ENCODE results near the gene CCDC28B. TPM values are rescaled to one million over a fixed set of nuclear protein-coding genes. Genes with fewer than 3 reads are reported as not detected.

The CCDC28B gene
- total RNA-seq, 1 experiment from 2014 or later = 10.8 TPM

DNA sequence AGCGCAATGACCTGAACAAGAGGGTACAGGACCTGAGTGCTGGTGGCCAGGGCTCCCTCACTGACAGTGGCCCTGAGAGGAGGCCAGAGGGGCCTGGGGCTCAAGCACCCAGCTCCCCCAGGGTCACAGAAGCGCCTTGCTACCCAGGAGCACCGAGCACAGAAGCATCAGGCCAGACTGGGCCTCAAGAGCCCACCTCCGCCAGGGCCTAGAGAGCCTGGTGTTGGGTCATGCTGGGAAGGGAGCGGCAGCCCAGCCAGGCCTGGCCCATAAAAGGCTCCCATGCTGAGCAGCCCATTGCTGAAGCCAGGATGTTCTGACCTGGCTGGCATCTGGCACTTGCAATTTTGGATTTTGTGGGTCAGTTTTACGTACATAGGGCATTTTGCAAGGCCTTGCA, 5.4 kb upstream of the CCDC28B start:
- Histone ChIP-seq H3K27ac (ENCODE audit: low read length) (no peak overlapping the region), H3K4me1 (ENCODE audit: control insufficient read depth, insufficient read depth, low read length) (peaks cover 33% of the 10 kb centered on the region), H3K36me3 (ENCODE audit: control insufficient read depth, insufficient read depth, low read length) (peaks cover 26% of the 10 kb centered on the region), H3K27me3 (ENCODE audit: control insufficient read depth, insufficient read depth, low read length) (no peaks in the 10 kb centered on the region), H3K4me3 (ENCODE audit: low read depth in 2 of 2, low read length in 2 of 2) (no peak overlapping the region), H3K9me3 (ENCODE audit: control insufficient read depth, insufficient read depth, low read depth, low read length) (no peaks in the 10 kb centered on the region)
- no peak for ATAC-seq
- TF ChIP-seq SIN3A (IDR thresholded peaks at IDR 0.05; ENCODE audit: borderline replicate concordance, insufficient read depth, low read depth, low read length) (no peak), TCF7L2 (IDR thresholded peaks at IDR 0.05; ENCODE audit: low read depth, low read length) (no peak), POLR2AphosphoS5 (IDR thresholded peaks at IDR 0.05; ENCODE audit: low read depth, low read length) (no peak)
- TF ChIP-seq, protein P1, sequence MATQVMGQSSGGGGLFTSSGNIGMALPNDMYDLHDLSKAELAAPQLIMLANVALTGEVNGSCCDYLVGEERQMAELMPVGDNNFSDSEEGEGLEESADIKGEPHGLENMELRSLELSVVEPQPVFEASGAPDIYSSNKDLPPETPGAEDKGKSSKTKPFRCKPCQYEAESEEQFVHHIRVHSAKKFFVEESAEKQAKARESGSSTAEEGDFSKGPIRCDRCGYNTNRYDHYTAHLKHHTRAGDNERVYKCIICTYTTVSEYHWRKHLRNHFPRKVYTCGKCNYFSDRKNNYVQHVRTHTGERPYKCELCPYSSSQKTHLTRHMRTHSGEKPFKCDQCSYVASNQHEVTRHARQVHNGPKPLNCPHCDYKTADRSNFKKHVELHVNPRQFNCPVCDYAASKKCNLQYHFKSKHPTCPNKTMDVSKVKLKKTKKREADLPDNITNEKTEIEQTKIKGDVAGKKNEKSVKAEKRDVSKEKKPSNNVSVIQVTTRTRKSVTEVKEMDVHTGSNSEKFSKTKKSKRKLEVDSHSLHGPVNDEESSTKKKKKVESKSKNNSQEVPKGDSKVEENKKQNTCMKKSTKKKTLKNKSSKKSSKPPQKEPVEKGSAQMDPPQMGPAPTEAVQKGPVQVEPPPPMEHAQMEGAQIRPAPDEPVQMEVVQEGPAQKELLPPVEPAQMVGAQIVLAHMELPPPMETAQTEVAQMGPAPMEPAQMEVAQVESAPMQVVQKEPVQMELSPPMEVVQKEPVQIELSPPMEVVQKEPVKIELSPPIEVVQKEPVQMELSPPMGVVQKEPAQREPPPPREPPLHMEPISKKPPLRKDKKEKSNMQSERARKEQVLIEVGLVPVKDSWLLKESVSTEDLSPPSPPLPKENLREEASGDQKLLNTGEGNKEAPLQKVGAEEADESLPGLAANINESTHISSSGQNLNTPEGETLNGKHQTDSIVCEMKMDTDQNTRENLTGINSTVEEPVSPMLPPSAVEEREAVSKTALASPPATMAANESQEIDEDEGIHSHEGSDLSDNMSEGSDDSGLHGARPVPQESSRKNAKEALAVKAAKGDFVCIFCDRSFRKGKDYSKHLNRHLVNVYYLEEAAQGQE (IDR thresholded peaks at IDR 0.05; ENCODE audit: insufficient read depth in 1 of 2, low read depth in 2 of 2, low read length in 1 of 2) = no peak
- TF ChIP-seq, protein P2, sequence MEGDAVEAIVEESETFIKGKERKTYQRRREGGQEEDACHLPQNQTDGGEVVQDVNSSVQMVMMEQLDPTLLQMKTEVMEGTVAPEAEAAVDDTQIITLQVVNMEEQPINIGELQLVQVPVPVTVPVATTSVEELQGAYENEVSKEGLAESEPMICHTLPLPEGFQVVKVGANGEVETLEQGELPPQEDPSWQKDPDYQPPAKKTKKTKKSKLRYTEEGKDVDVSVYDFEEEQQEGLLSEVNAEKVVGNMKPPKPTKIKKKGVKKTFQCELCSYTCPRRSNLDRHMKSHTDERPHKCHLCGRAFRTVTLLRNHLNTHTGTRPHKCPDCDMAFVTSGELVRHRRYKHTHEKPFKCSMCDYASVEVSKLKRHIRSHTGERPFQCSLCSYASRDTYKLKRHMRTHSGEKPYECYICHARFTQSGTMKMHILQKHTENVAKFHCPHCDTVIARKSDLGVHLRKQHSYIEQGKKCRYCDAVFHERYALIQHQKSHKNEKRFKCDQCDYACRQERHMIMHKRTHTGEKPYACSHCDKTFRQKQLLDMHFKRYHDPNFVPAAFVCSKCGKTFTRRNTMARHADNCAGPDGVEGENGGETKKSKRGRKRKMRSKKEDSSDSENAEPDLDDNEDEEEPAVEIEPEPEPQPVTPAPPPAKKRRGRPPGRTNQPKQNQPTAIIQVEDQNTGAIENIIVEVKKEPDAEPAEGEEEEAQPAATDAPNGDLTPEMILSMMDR (IDR thresholded peaks at IDR 0.05) = no peak
- ChIA-PET POLR2A (interaction anchor here (0.5 to 0.6 kb wide), 2 partner anchors 12 to 49 kb away, joined by 3 to 19 read pairs; no protein-coding TSS in a partner anchor), CTCF (no interaction called here)
- BruUV-seq (replicated peaks) = no TSS peak
- intact Hi-C loops (cut with micrococcal nuclease; ENCODE audit: unreplicated experiment) (no loop called here), in situ Hi-C loops (cut with HindIII; ENCODE audit: low pct_unique_long_range_greater_than_20kb, low sequenced_read_pairs) (no loop called here)
- no peak for DNase-seq (ENCODE audit: low read depth, low spot score)

DNA sequence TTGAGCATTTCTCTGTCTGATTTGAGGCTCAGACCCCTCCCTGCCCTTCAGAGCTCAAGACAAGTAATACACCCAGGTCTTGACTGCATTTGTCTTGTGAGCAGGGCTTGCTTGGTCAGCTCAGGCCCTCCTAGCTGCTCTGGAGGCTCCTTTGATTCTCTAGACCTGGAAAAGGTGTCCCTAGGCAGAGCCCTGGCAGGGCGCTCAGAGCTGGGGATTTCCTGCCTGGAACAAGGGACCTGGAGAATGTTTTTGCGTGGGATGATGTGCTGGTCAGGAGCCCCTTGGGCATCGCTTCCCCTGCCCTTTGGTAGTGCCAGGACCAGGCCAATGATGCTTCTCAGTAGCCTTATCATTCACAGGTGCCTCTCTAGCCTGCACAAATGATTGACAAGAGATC, 4.9 kb upstream of the CCDC28B start:
- BruUV-seq (replicated peaks) = no TSS peak
- Histone ChIP-seq H3K27ac (ENCODE audit: low read length) (no peak overlapping the region), H3K36me3 (ENCODE audit: control insufficient read depth, insufficient read depth, low read length) (peaks cover 26% of the 10 kb centered on the region), H3K4me3 (ENCODE audit: low read depth in 2 of 2, low read length in 2 of 2) (no peak overlapping the region), H3K27me3 (ENCODE audit: control insufficient read depth, insufficient read depth, low read length) (no peaks in the 10 kb centered on the region), H3K4me1 (ENCODE audit: control insufficient read depth, insufficient read depth, low read length) (peaks cover 36% of the 10 kb centered on the region), H3K9me3 (ENCODE audit: control insufficient read depth, insufficient read depth, low read depth, low read length) (no peaks in the 10 kb centered on the region)
- in situ Hi-C loops (cut with HindIII; ENCODE audit: low pct_unique_long_range_greater_than_20kb, low sequenced_read_pairs) = no loop called here
- ChIA-PET POLR2A (interaction anchor here (0.6 kb wide), 1 partner anchor 12 kb away, joined by 19 read pairs; no protein-coding TSS in a partner anchor), CTCF (no interaction called here)
- intact Hi-C loops (cut with micrococcal nuclease; ENCODE audit: unreplicated experiment) = no loop called here
- TF ChIP-seq TCF7L2 (IDR thresholded peaks at IDR 0.05; ENCODE audit: low read depth, low read length) (no peak), POLR2AphosphoS5 (IDR thresholded peaks at IDR 0.05; ENCODE audit: low read depth, low read length) (0 out of 2 replicates have a peak, but pooled peaks have one; percentile 38)
- DNase-seq (ENCODE audit: low read depth, low spot score) (no peak), ATAC-seq (no peak)

DNA sequence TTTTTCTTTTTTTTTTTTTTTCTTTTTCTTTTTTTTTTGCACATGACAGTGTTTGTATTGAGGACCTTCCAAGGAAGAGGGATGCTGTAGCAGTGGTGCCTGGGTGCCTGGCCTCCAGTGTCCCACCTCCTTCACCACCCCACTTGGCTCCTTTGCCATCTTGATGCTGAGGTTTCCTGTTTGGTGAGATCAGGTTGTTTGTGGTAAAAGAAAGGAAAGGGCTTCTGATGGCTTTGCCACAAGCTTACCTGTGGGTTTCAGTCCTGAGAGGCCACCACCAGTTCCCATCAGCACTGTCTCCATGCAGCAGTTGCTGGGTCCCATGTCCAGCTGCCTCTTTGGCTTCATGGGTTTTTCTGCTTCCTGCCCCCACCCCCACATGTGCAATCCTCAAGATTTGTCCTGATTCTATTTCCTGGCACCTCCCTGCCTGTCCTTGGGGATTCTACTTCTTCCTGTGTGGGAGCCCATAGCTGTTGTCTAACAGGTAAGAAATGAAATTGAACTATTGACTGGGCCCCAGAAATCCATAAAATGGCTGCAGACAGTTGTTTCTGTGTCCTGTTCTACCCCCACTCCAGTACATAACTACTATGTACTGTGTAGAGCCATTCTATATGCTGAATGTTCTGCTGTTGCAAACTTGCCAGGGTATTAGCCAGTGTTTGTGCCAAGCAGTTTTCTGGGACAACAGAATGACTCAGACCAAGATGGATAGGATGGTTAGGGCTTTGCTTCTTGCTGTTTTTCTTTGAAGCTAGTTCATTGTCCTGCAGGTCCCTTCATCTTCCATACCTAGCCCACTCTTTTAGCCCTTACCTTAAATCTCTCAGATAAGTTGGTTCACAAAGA, 4.2 kb upstream of the CCDC28B start:
- no peak overlapping the region for H3K4me3 ChIP-seq (ENCODE audit: low read depth in 2 of 2, low read length in 2 of 2)
- no peaks in the 10 kb centered on the region for H3K9me3 ChIP-seq (ENCODE audit: control insufficient read depth, insufficient read depth, low read depth, low read length)
- ChIA-PET CTCF (no interaction called here), POLR2A (no interaction called here)
- H3K4me1 ChIP-seq (ENCODE audit: control insufficient read depth, insufficient read depth, low read length) = peaks cover 43% of the 10 kb centered on the region
- no peaks in the 10 kb centered on the region for H3K27me3 ChIP-seq (ENCODE audit: control insufficient read depth, insufficient read depth, low read length)
- intact Hi-C loops (cut with micrococcal nuclease; ENCODE audit: unreplicated experiment) = no loop called here
- ATAC-seq = no peak
- TSS peak; percentile 70 for BruUV-seq (replicated peaks)
- H3K27ac ChIP-seq (ENCODE audit: low read length) = no peak overlapping the region; the same call in 1 of the 2 replicates
- in situ Hi-C loops (cut with HindIII; ENCODE audit: low pct_unique_long_range_greater_than_20kb, low sequenced_read_pairs) = no loop called here
- peaks cover 26% of the 10 kb centered on the region for H3K36me3 ChIP-seq (ENCODE audit: control insufficient read depth, insufficient read depth, low read length)
- DNase-seq (ENCODE audit: low read depth, low spot score) = no peak
- TF ChIP-seq TCF7L2 (IDR thresholded peaks at IDR 0.05; ENCODE audit: low read depth, low read length) = no peak
- TF ChIP-seq POLR2AphosphoS5 (IDR thresholded peaks at IDR 0.05; ENCODE audit: low read depth, low read length) = peak; percentile 18; the same call in 1 of the 2 replicates
